HS-27A (cell line): ENCODE data around the gene TNFRSF13B.
"Not testable (repeated sequence)": the region's sequence is repeated elsewhere in the genome, so short reads cannot be mapped to it uniquely, and the experiment has no call there.

ENCODE experiments used
- DNase-seq: peaks from one replicate; pipeline ENCODE4 v3.0.0-alpha.2; 2012; ENCODE audit warnings: low read depth, missing footprints

Gene TNFRSF13B

DNA sequence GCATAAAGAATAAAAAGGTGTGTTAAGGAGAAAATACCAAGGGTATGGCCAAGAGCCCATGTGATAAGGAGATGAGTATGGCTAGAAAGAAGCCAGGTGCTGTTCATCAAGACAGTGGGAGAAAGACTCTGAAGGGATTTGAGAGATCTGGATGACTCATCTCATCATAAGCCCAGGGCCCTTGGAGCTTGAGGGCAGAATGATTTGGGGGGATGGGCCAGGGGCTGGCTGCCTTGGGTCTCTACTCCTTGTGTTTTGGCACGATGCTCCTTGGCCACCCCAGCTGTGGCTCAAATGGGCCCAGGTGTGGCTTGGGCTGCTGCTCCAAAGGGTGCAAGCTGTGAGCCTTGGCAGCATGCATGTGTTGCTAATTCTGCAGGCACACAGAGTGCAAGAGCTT lies 14.5 kb upstream of the TNFRSF13B start:
- DNase-seq = no peak

DNA sequence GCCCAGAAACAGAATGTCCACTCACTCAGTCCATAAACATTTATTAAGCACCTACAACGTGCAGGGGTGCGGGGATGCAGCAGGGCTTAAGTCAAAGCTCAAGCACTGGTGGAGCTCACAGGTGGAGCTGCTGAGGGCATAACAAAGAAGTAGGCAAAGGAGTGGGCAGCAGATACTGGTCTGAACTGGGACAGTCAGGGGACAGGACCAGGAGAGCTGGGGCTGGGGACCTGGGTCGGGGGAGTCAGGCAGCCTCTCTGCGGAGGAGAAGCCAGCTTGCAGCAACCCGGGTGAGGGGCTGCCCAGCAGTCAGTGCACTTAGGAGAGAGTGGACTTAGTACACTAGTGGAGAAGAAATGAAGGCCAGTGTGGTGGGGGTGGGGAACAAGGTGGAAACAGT lies 10.0 kb upstream of the TNFRSF13B start:
- DNase-seq = no peak

DNA sequence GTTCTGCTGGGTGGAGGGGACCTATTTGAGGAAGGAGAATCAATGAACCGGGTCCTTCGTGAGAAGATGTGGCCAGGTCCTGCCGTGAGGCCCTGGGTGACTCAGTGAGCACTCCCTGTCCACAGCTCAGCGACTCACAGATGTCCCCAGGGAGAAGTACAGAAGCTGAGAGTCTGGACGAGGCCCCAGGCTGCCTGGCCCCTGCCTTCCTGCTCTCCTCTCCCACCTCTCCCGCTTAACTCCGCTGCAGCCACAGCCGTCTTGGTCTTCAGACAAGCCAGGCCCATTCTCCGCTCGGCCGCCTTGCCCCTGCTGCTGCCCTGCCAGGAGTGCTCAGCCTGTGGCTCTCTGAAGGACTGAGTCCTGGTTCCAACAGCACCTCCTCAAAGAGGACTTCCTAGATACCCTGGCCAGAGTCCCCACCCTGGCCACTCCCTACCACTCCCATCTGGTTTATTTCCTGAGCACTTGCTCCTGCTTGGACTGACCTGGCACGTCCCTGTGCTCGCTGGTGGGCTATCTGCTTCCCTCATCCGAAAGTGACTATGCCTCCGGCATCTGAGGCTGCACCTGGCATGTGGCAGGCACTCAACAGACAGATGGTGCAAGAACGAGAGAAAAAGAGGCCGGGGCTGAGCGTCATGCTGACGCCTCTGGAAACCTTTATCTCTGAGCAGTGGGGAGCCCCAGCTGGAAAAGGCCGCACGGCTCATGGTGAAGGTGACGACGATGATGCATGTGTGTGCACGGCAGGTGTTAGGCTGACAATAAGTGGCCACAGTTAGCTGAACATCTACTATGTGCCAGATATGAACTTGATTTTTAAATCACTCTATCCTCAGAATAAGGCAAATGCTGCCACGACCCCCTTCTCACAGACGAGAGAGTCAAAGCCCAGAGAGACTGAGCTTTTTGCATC lies 9.2 kb upstream of the TNFRSF13B start:
- no peak for DNase-seq

DNA sequence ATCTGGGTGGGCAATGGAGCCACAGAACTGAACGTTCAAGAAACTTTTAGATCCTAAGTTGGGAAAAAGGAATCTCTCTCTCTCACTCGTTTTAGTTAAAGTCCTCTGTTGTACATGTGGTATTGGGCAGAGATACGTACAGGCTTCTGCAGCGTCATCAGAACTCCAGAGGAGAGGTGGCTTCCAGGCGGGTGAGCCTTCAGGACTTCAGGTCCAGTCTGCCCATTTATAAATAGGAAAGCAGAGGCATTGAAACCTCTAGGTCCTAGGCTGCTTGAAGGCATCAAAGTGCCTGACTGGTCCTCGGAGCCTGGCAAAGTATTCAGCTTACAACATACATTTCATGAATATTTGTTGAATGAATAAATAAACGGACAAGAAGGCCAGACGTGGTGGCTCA lies 8.1 kb upstream of the TNFRSF13B start:
- DNase-seq = no peak

DNA sequence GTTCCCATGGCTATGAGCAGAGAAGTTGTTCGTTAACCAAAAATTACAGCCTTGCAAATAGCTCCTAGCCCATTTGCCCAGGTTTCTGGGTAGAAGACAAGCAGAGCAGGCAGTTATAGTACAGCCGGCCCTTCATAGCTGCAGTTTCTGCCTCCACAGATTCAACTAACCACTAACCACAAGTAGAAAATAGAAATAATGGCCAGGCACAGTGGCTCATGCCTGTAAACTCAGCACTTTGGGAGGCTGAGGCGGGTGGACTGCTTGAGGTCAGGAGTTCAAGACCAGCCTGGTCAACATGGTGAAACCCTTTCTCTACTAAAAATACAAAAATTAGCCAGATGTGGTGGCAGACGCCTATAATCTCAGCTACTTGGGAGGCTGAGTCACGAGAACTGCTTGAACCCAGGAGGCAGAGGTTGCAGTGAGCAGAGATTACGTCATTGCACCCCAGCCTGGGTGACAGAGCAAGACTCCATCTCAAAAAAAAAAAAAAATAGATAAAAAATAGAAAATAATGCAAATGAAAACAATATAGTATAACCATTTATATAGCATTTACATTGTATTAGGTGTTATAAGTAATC lies 7.4 kb upstream of the TNFRSF13B start:
- not testable (repeated sequence) for DNase-seq

DNA sequence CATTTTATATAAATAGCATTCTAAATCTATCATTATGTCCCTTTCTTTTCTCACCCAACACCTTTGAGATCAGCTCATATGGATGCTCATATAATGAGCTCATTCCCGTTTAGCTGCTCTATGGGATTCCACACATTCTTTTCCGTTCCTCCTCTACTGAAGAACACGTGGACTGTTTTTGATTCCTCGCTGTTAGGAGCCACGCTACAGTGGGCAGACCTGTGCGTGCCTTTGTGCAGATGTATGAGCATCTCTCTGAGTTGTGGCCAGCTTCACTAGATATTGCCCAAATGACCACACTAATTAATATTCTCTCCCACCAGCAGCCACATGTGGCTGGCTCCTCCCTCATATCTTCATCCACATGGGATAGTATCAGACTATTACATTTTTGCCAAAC lies 6.0 kb upstream of the TNFRSF13B start:
- DNase-seq = no peak

DNA sequence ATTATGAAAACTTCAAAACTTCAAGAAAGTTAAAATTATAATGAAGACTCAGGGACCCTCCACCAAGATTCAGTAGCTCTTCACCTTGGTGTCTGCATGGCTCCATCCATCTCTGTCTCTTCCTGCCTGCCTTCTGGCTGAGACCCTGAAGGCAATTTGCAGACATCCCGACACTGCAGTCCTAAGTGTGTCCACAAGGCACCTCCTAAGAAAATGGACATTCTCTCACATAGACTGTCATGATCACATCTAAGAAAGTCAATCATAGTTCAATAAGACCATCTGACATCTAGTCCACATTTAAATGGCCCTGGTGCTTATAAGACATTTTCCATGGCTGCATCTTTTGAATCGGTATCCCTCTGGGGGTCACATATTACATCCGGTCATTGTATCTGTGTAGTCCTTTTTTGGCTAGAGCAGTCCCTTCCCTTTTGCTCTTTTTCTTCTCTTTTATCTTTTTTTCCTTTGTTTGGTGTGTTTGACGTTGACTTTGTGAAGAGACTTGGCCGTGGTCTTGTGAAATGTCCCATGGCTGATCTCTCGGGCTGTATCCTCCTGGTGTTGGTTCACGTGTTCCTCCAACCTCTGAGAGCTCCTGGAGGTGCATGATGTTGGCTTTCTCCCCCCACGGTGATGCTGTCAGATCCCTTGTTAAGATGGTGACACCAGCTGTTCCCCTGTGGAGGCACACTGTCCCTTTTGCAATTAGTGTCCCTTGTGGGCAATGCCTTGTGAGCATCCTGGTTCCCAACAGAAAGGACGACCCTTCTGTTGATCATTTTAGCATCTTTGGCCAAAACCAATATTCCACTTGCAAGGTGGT lies 5.0 kb upstream of the TNFRSF13B start:
- no peak for DNase-seq

DNA sequence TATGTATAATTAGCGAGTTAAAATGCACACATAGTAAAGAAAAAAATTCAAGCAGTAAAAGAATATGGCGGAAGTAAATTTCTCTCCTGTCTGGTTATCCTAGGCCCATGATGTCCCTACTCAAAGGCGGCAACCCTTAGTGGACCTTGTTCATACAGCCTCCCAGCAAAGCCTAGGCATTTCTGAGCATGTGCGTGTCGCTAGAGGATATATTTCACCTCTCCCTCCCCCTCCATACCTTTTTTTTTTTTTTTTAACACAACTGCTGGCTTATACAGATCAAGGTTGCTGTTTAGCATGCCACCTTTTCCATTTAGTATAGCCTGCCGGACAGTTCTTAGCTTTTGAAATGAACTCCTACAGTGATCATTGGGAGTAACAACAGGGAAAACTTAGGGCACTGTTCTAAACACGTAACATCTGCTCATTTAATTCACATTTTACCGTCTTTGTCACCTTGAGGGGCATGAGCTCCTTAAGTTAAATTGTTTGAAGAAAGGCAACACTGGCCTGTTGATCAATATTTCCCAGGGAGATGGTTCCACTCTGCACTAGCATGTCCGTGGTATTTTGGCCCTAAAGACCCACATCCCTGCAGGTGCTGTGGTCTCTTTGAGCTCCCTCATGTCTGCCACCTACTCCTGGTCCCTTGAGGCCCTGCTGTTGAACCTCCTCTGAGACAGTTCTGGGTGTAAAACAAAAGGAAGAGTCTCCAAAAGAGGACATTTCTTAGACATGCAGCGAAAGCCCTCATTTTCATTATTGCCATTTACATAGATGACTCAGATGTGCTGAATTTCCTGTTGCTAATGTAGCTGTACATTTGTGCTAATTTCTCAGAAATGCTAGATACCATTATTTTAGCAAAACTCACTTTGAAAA lies 4.1 kb upstream of the TNFRSF13B start:
- DNase-seq = no peak

DNA sequence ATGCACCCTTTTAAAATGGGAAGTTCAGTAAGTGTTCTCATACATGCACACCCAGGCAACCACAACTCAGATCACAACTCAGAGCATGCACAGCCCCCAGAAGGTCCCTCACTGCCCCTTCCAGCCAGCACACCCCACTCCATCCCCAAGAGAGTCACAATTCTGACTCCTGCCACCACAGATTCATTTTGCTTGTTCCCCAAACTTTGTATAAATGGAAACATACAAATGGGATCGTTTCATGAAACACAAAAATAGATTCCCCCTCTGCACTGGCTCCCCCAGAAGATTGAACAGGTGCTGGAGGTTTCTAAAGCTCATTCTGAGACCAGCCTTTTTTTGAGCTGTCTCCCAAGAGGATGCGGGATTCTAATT lies 3.3 kb upstream of the TNFRSF13B start:
- no peak for DNase-seq

DNA sequence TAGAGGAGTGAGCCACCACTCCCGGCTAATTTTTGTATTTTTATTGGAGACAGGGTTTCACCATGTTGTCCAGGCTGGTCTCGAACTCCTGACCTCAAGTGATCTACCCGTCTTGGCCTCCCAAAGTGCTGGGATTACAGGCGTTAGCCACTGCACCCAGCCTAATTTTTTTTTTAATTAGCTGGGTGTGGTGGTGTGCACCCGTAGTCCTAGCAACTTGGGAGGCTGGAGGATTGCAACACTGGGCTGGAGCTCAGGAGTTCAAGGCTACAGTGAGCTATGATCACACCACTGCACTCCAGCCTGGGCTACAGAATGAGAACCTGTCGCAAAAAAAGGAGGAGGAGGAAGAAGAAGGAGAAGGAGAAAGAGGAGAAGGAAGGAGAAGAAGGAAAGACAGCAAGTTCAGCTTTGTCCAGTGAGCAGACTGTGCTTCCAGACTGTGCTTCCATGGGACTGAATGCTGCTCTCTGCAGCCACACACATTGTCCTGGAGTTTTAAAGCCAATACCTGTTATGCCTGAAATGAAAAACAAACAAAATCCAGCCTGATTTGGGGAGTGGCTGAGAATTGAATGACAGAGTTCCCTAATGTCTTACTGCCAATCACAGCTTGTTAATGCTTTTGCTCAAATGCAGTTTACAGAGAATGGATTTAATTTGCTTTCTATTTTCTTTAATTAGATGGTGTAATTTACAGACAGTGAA lies 2.8 kb upstream of the TNFRSF13B start:
- no peak for DNase-seq

DNA sequence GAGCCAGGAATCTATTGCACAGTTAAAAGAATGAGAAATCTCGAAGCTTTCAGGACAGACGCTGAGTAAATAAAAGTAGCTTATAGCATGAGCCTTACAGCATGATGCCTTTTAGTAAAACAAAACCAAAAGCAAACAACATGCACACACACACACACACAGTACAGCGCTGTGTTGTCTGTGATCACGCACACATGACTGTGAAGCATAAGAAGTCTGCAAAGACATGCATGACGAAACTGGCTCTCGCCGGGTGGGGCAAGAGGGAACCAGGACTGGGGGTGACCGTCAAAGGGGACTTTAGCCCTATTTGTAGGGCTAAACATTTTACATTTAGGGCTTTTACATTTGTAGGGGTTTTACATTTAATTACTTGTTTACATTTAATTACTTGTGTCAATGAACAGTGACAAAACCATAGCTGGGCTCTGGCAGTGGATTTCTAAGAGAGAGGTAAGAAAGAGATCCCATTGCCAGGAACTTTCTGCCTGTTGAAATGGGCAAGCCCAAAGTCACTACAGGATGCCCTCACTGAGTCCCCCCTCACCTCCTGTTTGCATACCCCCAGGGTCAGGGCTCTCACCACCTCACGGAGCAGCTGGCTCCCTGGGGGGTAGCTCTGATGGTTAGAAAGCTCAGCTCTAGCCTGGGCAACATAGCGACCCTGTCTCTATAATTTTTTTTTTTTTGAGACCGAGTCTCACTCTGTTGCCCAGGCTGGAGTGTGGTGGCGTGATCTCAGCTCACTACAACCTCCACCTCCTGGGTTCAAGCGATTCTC lies 2.0 kb upstream of the TNFRSF13B start:
- DNase-seq = no peak

DNA sequence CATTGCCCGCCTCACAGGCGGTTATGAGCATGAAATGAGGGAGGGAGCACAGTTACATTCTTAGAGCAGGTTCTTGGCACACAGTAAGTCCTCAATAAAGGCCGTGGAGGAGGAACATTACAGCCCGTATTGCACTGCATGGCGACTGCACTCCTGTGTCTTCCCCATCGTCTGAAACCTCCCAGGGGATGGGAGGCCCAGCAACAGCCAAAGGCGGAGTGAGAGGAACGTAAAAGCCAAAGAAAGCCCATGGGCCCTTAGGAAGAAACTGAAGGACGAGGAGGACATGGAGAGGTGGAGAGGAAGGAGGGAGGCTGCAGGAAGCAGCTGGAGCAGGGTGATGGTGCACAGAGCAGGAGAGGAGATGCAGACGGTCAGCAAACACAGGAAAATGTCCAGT lies 1.1 kb upstream of the TNFRSF13B start:
- DNase-seq = not testable (repeated sequence)

DNA sequence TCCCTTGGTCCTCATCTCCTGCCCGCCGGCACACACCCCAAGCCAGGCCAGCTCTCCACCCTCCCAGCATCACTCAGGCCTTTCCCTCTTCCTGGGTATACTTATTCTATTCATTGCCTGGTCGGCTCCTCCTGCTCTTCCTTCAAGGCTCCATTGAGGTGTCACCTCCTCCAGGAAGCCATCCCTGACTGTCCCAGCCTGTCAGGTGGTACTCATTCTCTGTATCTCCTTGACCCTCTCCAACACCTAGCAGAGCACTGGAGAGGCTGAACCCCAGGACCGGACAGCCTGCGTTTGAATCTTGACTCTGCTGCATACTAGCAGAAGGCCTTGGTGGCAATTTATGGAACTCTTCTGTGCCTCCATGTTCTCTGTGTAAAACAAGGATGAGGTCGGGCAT lies 428 bp upstream of the TNFRSF13B start:
- no peak for DNase-seq

DNA sequence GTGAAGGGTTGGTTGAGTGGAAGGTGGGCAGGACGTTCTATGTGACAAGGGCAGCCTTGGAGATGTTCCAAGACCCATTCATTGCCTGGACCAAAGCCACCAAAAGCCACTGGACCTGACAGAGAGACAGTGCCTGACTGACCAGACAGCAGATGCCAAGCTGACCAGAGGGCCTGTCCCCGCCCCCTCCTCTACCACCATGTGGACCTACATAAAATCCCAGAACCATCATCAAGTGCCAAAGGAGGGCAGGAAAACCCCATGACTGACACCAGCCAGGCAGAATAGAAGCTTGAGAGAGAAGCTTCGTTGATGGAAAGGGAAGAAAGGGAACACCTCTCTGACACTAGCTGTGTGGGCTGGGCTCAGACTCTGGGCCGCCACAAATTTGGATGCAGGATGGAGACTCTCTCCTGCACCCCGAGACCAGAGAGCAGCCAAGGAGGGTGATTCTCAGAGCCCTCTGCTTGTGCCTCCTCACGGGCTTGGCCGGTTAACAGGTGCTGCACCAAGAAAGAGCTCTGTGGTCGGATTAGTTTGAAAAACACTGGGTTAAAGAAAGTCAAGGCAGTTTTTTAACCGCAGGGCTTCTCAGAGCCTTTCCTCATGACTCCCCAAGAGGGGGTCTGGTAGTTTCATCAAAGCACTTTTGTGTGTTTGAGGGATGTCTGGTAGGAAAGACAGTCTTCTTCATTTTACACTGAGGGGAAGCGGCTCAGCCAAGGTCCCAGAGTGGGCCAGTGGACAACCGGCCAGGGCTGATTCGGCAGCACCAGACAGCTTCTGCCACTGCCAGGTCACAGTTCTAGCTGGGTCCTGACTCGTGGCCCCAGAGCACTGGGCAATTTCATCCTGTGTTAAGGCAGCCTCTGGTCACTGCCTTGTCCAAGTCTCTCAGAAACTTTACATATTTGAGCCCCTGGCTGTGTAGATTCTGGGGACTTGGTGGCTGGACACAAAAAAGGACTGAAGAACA lies 1.7 kb downstream of the TNFRSF13B start:
- DNase-seq = no peak

DNA sequence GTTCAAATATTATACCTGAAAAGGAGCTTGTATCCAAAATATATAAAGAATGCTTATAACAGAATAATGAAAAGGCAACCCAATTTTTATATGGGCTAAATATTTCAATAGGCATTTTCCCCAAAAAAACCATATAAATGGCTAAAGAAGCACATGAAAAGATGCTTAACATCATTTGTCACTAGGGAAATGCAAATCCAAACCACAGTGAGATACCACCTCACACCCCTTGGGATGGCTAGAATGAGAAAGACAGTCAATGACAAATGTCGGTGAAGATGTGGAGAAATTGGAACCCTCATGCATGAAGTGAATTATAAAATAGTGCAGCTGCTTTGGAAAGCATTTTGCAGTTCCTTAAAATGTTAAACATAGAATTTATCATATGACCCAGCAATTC lies 3.1 kb downstream of the TNFRSF13B start:
- DNase-seq = no peak

DNA sequence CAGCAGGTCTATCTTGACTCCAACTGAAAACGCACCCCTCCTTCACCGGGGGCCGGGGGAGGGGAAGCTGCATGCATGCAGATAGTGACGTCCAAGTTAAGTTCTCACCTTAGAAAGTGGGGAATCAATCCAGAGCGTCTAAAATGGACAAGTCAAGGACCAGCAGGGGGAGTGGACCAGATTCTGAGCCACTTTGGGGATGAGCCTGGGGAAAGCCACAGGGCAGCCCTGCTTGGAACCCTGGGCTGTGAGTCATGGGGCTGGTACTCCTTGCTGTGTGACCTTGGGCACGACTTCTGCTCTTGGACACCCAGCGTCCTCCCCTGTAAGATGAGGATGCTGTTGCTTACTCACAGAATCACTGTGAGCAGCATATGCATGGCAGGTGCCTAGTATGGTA lies 9.1 kb downstream of the TNFRSF13B start:
- DNase-seq = peak; percentile 51

DNA sequence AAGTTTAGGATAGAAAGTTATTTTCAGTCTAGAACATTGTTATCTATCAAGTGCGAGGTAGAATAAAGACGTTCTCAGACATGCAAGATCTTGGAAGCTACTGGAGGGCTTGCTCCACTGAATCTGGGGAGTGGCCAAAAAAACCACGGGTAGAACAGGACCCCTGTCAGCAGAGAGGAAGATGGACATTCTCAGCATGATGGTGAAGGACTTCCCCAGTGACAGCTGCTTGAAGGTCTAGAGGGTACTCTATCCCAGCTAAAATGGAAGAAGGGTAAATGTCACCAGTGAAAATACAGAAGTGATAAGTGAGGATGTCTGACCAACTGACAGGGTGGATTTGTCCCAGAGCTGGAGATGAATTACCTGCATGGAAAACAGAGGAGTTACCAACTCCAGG lies 10.1 kb downstream of the TNFRSF13B start:
- no peak for DNase-seq

DNA sequence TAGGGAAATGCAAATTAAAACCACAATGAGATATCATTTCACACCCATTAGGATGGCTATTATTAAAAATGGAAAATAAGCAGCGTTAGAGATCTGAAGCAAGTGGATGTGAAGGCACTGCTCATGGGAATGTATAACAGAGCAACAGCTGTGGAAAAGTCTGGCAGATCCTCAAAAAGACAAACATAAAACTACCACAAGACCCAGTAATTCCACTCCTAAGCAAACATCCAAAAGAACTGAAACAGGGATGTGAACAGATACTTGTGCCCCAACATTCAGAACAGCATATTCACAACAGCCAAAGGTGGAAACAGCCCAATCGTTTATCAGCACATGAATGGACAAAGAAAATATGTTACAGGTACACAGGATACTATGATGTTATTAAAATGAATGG lies 10.9 kb downstream of the TNFRSF13B start:
- DNase-seq = not testable (repeated sequence)

DNA sequence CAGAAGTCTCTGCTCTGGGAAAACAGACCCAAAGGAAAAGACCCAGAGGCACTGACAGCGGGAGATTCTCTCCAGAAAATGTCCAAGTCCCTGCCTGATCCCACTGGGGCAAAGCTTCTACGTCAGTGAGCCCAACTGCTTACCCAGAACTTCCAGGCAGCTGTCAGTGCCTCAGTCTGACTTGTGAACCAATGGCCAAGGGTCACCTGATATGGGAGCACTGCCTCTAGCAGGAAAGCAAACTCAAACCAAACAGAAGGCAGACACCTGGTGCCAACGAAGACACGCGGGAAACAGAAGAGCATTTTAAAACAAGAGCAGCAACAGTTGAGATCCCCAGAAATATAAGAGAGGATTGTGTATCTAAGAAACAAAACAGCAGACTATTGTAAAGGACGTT lies 16.9 kb downstream of the TNFRSF13B start:
- DNase-seq = not testable (repeated sequence)
